ENCODE results near the gene ATRN.
A peak's percentile ranks its signal among the peaks of the same experiment; 100 is the strongest.

Gene ATRN

GRCh38 chr20:3631534-3631933 lies 160.7 kb downstream of the ATRN start:
- DNase-seq: no peak

- DNase-seq: no peak
Measured at GRCh38 chr20:3632311-3633004, 161.6 kb downstream of the ATRN start.

- DNase-seq: peak in 1 of 2 donors; percentile 8
Measured at GRCh38 chr20:3633913-3634478, 163.2 kb downstream of the ATRN start.

GRCh38 chr20:3635346-3635745 lies 164.5 kb downstream of the ATRN start:
- no peak for DNase-seq

- DNase-seq: no peak
Measured at GRCh38 chr20:3640259-3640658, 169.4 kb downstream of the ATRN start.

- no peak for DNase-seq
Measured at GRCh38 chr20:3645309-3646066, 174.7 kb downstream of the ATRN start.

GRCh38 chr20:3646067-3646440 lies 175.2 kb downstream of the ATRN start:
- DNase-seq: no peak

- DNase-seq: no peak
Measured at GRCh38 chr20:3646651-3647050, 175.8 kb downstream of the ATRN start.

- DNase-seq: no peak
Measured at GRCh38 chr20:3647473-3647872, 176.7 kb downstream of the ATRN start.

- no peak for DNase-seq
Measured at GRCh38 chr20:3648951-3649350, 178.1 kb downstream of the ATRN start.

GRCh38 chr20:3651204-3651962 lies 180.6 kb downstream of the ATRN start:
- DNase-seq: peak in 1 of 2 donors; percentile 38

- peak in 1 of 2 donors; percentile 10 for DNase-seq
Measured at GRCh38 chr20:3652221-3652620, 181.4 kb downstream of the ATRN start.

GRCh38 chr20:3652676-3653596 lies 182.1 kb downstream of the ATRN start:
- DNase-seq: peak; percentile 29 to 45

GRCh38 chr20:3653921-3654320 lies 183.1 kb downstream of the ATRN start:
- DNase-seq: no peak

GRCh38 chr20:3654326-3655130 lies 183.7 kb downstream of the ATRN start:
- no peak for DNase-seq

- DNase-seq: no peak
Measured at GRCh38 chr20:3655131-3655405, 184.2 kb downstream of the ATRN start.

GRCh38 chr20:3658019-3658715 lies 187.3 kb downstream of the ATRN start:
- DNase-seq: no peak

GRCh38 chr20:3658716-3659491 lies 188.1 kb downstream of the ATRN start:
- DNase-seq: peak in 1 of 2 donors; percentile 34

GRCh38 chr20:3659492-3660261 lies 188.9 kb downstream of the ATRN start:
- DNase-seq: no peak
